ENCODE results near the gene SH3GL1. TPM values are rescaled to one million over a fixed set of nuclear protein-coding genes. Genes with fewer than 3 reads are reported as not detected.
A peak's percentile ranks its signal among the peaks of the same experiment; 100 is the strongest.

Gene SH3GL1
- polyA plus RNA-seq, 1 of the 3 experiments (the other 2 are of a cell fraction): 82.8 TPM

DNA sequence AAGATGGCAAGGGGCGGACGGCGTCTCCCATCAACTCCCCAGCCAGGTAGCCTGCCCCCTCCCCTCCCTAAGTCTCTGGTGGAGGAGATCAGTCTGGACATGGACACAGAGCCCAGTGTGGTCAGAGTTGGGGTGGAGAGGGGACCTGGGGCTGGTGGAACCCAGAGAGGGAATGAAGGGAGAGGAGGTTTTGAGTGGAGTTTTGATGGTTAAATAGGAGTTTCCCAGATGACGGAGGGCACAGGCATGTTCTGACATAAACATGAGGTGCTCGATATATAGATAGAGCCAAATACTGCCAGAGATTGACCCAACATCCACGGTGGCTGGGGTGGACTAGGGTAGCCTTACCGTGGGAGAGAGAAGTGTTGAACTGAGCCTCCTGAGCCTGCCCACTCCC is 81.9 kb downstream of the SH3GL1 start:
- no peak overlapping the region for H2AFZ ChIP-seq (ENCODE audit: low read depth)
- no peaks in the 10 kb centered on the region for H3K27me3 ChIP-seq (ENCODE audit: insufficient read depth)
- POLR2A ChIA-PET: no interaction called here
- TF ChIP-seq RXRA (IDR thresholded peaks at IDR 0.05; ENCODE audit: borderline replicate concordance, low read depth) (no peak), SIN3A (IDR thresholded peaks at IDR 0.05; ENCODE audit: borderline replicate concordance, low read depth, low read length) (no peak), TCF12 (IDR thresholded peaks at IDR 0.05) (no peak), MXI1 (IDR thresholded peaks at IDR 0.05; ENCODE audit: low read depth, low read length) (no peak), JUND (IDR thresholded peaks at IDR 0.05) (no peak), EZH2phosphoT487 (IDR thresholded peaks at IDR 0.05; ENCODE audit: borderline replicate concordance, low read depth) (no peak), POLR2AphosphoS5 (IDR thresholded peaks at IDR 0.05; ENCODE audit: low read depth, low read length) (no peak), MEF2A (IDR thresholded peaks at IDR 0.05; ENCODE audit: borderline replicate concordance, low read depth) (no peak), NFIC (IDR thresholded peaks at IDR 0.05; ENCODE audit: borderline replicate concordance) (no peak), ELF1 (IDR thresholded peaks at IDR 0.05) (no peak), RAD21 (IDR thresholded peaks at IDR 0.05; ENCODE audit: low read length) (no peak)
- TF ChIP-seq, protein P1, sequence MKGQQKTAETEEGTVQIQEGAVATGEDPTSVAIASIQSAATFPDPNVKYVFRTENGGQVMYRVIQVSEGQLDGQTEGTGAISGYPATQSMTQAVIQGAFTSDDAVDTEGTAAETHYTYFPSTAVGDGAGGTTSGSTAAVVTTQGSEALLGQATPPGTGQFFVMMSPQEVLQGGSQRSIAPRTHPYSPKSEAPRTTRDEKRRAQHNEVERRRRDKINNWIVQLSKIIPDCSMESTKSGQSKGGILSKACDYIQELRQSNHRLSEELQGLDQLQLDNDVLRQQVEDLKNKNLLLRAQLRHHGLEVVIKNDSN (IDR thresholded peaks at IDR 0.05; ENCODE audit: borderline replicate concordance, low read depth): no peak
- TF ChIP-seq, protein P2, sequence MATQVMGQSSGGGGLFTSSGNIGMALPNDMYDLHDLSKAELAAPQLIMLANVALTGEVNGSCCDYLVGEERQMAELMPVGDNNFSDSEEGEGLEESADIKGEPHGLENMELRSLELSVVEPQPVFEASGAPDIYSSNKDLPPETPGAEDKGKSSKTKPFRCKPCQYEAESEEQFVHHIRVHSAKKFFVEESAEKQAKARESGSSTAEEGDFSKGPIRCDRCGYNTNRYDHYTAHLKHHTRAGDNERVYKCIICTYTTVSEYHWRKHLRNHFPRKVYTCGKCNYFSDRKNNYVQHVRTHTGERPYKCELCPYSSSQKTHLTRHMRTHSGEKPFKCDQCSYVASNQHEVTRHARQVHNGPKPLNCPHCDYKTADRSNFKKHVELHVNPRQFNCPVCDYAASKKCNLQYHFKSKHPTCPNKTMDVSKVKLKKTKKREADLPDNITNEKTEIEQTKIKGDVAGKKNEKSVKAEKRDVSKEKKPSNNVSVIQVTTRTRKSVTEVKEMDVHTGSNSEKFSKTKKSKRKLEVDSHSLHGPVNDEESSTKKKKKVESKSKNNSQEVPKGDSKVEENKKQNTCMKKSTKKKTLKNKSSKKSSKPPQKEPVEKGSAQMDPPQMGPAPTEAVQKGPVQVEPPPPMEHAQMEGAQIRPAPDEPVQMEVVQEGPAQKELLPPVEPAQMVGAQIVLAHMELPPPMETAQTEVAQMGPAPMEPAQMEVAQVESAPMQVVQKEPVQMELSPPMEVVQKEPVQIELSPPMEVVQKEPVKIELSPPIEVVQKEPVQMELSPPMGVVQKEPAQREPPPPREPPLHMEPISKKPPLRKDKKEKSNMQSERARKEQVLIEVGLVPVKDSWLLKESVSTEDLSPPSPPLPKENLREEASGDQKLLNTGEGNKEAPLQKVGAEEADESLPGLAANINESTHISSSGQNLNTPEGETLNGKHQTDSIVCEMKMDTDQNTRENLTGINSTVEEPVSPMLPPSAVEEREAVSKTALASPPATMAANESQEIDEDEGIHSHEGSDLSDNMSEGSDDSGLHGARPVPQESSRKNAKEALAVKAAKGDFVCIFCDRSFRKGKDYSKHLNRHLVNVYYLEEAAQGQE (IDR thresholded peaks at IDR 0.05; ENCODE audit: low read depth, low read length): no peak
- no peak overlapping the region for H3K4me3 ChIP-seq (ENCODE audit: low read depth in 2 of 2, low read length in 1 of 2)
- no peaks in the 10 kb centered on the region for H3K4me1 ChIP-seq (ENCODE audit: control insufficient read depth in 1 of 2, insufficient read depth in 2 of 2, low read depth in 1 of 2, low read length in 1 of 2)
- H3K9me3 ChIP-seq: no peaks in the 10 kb centered on the region
- CTCF ChIA-PET: interaction anchor here (0.6 kb wide), 1 partner anchor 94 kb away, joined by 3 read pairs; no protein-coding TSS in a partner anchor
- WGBS (ENCODE audit: low lambda C conversion rate): 98% methylated on average over 7 of the region's 7 CpGs
- H3K4me2 ChIP-seq: no peak overlapping the region
- no peaks in the 10 kb centered on the region for H3F3A ChIP-seq (replicated peaks; ENCODE audit: insufficient read depth)
- no peak overlapping the region for H3K9ac ChIP-seq
- peaks cover 10 to 16% of the 10 kb centered on the region in 2 experiments for H3K36me3 ChIP-seq (replicated peaks in 1 of 2; ENCODE audit: control insufficient read depth in 1 of 2, insufficient read depth in 2 of 2, low read length in 1 of 2)
- no peaks in the 10 kb centered on the region for H3K9me2 ChIP-seq
- no peaks in the 10 kb centered on the region for H3K79me2 ChIP-seq (ENCODE audit: insufficient read depth)
- DNase-seq: peak; percentile 11
- H4K20me1 ChIP-seq (ENCODE audit: insufficient read depth): no peaks in the 10 kb centered on the region
- H3K27ac ChIP-seq (ENCODE audit: low read depth in 2 of 2, low read length in 1 of 2): no peak overlapping the region

DNA sequence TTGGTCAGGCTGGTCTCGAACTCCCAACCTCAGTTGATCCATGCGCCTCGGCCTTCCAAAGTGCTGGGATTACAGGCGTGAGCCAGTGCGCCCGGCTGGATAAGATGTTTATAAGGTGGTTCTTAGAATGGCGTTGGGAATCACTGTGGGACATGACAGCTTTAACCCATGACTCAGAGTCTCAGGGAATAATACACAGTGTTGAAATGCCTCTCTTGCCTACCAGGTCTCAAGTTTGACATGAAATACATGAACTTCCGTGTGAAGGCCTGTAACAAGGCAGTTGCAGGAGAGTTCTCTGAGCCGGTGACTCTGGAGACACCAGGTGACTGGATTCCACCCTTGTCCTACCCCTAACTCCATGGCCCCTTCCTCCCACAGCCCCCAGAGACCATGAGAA is 83.4 kb downstream of the SH3GL1 start:
- ChIA-PET CTCF (no interaction called here), POLR2A (no interaction called here)
- Histone ChIP-seq H3K4me2 (no peak overlapping the region), H3K4me1 (ENCODE audit: control insufficient read depth in 1 of 2, insufficient read depth in 2 of 2, low read depth in 1 of 2, low read length in 1 of 2) (no peaks in the 10 kb centered on the region), H3K27me3 (ENCODE audit: insufficient read depth) (no peaks in the 10 kb centered on the region), H4K20me1 (ENCODE audit: insufficient read depth) (no peaks in the 10 kb centered on the region), H3K9ac (no peak overlapping the region), H3K27ac (ENCODE audit: low read depth in 2 of 2, low read length in 1 of 2) (no peak overlapping the region), H3K4me3 (ENCODE audit: low read depth in 2 of 2, low read length in 1 of 2) (no peak overlapping the region), H3K9me3 (no peaks in the 10 kb centered on the region), H2AFZ (ENCODE audit: low read depth) (no peak overlapping the region), H3K79me2 (ENCODE audit: insufficient read depth) (no peaks in the 10 kb centered on the region), H3K9me2 (no peaks in the 10 kb centered on the region), H3K36me3 (replicated peaks in 1 of 2; ENCODE audit: control insufficient read depth in 1 of 2, insufficient read depth in 2 of 2, low read length in 1 of 2) (peaks cover 10 to 16% of the 10 kb centered on the region in 2 experiments), H3F3A (replicated peaks; ENCODE audit: insufficient read depth) (no peaks in the 10 kb centered on the region)
- peak; percentile 1 for DNase-seq
- WGBS (ENCODE audit: low lambda C conversion rate): 92% methylated on average over 9 of the region's 9 CpGs
- TF ChIP-seq GABPA (IDR thresholded peaks at IDR 0.05; ENCODE audit: low read depth) (no peak), NRF1 (IDR thresholded peaks at IDR 0.05; ENCODE audit: low read depth, low read length) (no peak), TEAD4 (IDR thresholded peaks at IDR 0.05; ENCODE audit: borderline replicate concordance, insufficient read depth) (no peak), FOXJ3 (CRISPR knock-in tag; IDR thresholded peaks at IDR 0.05) (no peak), TAF1 (IDR thresholded peaks at IDR 0.05; ENCODE audit: borderline replicate concordance, low read depth, low read length) (no peak), SIN3A (IDR thresholded peaks at IDR 0.05; ENCODE audit: borderline replicate concordance, low read depth, low read length) (no peak), TCF12 (IDR thresholded peaks at IDR 0.05) (no peak), RFX5 (IDR thresholded peaks at IDR 0.05; ENCODE audit: low read length) (no peak), RAD21 (IDR thresholded peaks at IDR 0.05; ENCODE audit: low read length) (no peak), POLR2AphosphoS5 (IDR thresholded peaks at IDR 0.05; ENCODE audit: low read depth, low read length) (no peak), RXRA (IDR thresholded peaks at IDR 0.05; ENCODE audit: borderline replicate concordance, low read depth) (no peak)
- TF ChIP-seq, protein P3, sequence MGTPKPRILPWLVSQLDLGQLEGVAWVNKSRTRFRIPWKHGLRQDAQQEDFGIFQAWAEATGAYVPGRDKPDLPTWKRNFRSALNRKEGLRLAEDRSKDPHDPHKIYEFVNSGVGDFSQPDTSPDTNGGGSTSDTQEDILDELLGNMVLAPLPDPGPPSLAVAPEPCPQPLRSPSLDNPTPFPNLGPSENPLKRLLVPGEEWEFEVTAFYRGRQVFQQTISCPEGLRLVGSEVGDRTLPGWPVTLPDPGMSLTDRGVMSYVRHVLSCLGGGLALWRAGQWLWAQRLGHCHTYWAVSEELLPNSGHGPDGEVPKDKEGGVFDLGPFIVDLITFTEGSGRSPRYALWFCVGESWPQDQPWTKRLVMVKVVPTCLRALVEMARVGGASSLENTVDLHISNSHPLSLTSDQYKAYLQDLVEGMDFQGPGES (IDR thresholded peaks at IDR 0.05; ENCODE audit: low read depth, low read length): no peak
- TF ChIP-seq, protein P4, sequence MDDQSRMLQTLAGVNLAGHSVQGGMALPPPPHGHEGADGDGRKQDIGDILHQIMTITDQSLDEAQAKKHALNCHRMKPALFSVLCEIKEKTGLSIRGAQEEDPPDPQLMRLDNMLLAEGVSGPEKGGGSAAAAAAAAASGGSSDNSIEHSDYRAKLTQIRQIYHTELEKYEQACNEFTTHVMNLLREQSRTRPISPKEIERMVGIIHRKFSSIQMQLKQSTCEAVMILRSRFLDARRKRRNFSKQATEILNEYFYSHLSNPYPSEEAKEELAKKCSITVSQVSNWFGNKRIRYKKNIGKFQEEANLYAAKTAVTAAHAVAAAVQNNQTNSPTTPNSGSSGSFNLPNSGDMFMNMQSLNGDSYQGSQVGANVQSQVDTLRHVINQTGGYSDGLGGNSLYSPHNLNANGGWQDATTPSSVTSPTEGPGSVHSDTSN (IDR thresholded peaks at IDR 0.05): no peak
